ENCODE data around the gene BSCL2.
"Not testable (repeated sequence)": the region's sequence is repeated elsewhere in the genome, so short reads cannot be mapped to it uniquely, and the experiment has no call there.

BSCL2 gene

DNA sequence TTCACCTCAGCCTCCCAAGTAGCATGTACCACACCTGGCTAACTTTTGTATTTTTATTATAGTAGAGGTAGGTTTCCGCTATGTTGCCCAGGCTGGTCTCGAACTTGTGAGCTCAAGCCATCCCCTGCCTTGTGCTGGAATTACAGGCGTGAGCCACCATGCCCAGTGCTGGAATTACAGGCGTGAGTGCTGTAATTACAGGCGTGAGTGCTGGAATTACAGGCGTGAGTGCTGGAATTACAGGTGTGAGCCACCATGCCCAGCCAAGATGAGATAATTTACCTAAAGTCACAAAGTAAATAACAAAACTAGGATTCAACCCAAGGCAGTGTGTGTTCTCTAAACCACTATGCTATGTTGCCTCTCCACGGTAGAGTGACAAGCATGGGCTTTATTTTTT, 24.7 kb downstream of the BSCL2 start:
- DNase-seq = no peak

DNA sequence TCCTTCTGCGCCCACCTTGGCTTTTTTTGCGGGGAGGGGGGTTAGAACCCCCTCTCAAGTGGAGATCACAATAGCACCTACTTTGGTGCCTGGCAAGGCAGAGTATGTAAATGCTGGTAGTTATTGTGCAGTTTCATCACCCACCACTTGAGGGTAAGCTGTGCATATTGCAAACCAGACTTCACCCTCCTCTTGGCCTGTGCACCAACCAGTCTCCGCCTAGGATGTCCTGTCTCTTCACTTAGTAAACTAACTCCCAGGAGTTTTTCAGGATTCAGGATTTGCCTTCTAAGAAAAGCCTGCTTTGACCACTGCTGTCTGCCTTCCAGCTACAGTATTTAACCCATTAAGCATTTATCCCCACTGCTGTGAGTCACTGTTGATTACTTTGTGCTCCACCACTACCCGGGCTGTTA, 26.4 kb downstream of the BSCL2 start:
- peak; percentile 66 for DNase-seq

DNA sequence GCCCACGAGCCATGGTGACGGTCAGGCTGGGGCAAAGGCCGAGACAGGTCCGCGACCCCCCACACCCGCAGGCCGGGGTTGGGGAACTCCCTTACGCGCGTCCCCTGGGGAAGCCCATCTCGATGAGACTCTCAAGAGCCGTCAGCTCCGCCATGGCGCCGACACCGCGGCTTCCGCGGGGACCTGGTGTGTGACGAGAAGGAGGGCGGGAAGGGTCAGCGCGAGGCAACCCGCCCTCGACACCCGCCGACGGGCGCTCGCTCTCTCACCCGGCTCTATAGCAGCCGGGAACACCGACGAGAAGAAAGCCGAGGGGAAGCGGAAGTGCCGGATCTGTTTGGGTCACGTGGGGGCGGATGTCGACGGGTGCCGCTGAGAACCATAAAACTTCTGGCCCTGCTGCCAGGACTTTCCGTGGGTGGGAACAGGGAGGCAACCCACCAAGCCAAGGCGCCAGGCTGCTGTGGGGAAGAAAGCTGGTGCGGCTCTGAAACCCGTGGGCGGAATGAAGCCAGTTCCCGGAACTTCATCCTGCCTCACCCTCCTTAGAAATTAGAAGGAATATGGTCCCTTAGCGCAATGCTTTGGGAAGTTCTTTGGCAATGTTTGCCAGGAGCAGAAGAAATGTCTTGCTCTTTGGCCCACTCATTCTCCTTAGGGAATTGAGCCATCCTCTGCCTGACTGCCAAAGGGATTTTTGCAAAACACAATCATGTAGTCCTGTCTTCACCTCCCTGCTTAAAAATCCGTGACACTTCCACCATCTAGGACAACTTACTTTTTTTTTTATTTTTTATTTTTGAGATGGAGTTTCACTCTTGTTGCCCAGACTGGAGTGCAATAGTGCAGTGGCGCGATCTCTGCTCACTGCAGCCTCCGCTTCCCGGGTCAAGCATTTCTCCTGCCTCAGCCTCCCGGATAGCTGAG, 28.2 kb downstream of the BSCL2 start, which contains the start of gene UBXN1:
Gene UBXN1 (minus strand): TSS at position 304 of the 927 bp plus-strand sequence. CDS start 150 bp downstream, at position 154.
- DNase-seq = peak; percentile 89

DNA sequence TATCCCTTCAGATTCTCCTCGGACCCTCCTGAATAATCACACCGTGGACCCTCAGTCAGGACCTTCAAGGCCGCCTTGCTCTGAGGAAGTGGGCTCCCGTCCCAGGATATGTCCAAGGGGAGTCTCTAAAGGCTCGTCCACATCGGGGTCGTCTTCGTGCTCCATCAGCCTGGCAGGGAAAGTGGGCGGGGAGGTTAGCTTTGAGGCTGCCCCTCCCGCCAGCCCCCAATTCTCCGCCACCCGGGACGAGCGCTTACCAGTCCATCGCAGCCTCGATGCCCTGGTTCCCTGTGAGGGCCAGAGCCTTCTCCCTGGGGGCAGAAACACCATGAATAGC, 28.8 kb downstream of the BSCL2 start:
- no peak for DNase-seq

DNA sequence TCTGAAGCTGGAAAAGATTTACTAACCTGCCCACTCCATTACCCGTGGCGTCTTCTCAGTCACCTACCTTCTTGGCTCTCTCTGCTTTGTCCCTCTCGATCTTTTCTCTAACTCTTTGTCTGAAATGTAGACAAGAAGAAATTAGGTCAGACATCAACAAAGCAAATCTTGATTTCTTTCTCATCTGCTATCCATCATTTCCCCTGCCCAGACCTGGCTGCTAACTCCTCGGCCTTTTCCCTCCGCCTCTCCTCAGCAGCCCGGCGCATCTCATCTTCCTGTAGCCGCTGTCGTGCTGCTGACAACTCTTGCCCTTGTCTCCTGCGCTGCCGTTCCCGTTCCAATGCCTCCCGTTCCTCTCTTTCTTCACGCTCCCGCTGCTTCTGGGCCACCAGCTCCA, 29.5 kb downstream of the BSCL2 start:
- DNase-seq = no peak

DNA sequence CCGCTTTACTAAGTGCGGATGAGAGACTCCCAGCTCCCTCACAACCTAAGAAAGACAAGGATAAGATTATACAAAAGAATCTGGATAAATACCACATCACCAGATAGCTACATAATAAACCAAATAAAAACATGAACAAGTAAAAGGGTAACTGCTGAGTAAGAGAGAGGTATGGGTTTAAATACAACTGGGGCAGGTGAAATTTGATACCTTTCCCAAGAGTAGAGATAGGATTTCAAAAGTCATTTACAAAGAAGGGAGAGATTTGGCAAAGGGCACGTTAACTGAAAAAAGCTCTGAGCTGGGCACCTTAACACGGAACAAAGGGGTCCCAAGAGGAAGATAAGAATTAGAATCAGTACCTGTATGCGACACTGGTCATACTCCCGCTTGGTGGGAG, 30.1 kb downstream of the BSCL2 start:
- DNase-seq = no peak

DNA sequence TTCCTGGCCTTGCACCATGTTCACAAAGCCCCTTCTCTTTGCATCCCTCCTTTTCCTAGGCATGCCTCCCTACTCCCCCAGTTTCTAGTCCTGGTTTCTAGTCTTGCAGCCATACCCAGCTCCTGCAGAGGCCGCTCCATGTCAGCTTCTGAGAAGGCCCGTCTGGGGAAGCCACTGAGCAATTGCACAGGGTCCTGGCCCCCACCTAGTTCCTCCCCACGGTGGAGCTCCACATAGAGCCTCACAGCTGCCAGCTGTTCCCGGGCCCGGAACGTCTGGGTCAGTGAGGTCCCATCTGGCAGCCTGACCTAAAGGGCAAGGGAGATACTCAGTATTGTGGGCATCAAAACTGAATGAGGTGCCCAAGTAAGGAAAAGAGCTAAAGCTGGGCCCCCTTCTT, 30.5 kb downstream of the BSCL2 start:
- no peak for DNase-seq

DNA sequence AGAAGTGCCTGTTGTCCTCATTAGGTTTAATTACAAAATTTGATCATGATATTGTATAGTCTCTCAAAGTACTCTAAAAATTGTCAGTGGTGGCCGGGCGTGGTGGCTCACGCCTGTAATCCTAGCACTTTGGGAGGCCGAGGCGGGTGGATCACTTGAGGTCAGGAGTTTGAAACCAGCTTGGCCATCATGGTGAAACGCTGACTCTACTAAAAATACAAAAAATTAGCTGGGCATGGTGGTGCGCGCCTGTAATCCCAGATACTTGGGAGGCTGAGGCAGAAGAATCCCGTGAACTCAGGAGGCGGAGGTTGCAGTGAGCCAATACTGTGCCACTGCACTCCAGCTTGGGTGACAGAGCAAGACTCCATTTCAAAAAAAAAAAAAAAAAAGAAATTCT, 31.8 kb downstream of the BSCL2 start:
- DNase-seq = not testable (repeated sequence)

DNA sequence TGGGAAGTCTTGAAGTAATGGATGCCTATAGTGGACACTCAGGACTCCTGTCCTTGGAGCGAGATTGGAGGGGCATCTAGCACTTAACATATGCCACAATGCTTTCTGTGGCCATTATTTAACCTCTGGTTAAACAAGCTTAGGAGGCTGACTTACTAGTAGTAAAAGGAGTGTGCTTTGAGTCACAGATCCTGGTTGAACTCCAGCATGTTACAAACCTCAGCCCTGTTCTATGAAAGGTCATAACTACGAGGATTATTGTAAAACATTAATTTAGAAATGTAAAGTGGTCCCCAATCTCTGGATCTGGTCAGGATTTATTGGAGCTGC, 34.1 kb downstream of the BSCL2 start:
- no peak for DNase-seq

DNA sequence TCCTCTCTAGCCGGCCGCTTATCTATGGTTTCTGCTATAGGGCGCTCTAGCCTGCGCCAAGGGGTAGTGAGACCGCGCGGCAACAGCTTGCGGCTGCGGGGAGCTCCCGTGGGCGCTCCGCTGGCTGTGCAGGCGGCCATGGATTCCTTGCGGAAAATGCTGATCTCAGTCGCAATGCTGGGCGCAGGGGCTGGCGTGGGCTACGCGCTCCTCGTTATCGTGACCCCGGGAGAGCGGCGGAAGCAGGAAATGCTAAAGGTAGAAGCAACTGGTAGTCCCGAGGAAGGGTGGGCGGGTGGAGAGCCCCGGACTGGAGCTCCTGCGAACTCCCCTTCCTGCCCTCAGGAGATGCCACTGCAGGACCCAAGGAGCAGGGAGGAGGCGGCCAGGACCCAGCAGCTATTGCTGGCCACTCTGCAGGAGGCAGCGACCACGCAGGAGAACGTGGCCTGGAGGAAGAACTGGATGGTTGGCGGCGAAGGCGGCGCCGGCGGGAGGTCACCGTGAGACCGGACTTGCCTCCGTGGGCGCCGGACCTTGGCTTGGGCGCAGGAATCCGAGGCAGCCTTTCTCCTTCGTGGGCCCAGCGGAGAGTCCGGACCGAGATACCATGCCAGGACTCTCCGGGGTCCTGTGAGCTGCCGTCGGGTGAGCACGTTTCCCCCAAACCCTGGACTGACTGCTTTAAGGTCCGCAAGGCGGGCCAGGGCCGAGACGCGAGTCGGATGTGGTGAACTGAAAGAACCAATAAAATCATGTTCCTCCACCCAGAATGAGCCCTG, 35.4 kb downstream of the BSCL2 start, which contains the start of the genes LBHD1 and UQCC3:
Gene LBHD1 (minus strand): TSS at position 660 of the 782 bp plus-strand sequence. CDS start 2,236 bp downstream, outside the sequence.
Gene UQCC3 (plus strand): TSS at position 66 of the 782 bp plus-strand sequence. CDS start 73 bp downstream, at position 139.
- DNase-seq = peak; percentile 84

DNA sequence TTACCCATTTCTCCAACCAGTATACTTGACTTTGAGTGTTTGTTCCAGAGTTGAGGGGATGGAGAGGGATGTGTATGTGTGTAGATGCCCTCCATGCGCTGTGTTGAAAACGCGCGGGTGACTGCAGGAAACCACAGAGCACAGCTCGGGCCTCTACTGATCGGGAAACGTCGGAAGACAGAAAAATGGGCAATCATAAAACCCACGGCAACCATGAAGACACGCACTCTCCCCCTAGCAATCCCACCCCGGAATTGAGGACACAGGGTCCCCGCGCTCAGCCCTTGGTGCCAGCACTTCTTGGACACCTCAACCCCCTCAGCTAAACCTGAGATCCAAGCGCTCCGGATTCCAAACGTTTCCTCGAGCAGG, 36.0 kb downstream of the BSCL2 start:
- DNase-seq = no peak

DNA sequence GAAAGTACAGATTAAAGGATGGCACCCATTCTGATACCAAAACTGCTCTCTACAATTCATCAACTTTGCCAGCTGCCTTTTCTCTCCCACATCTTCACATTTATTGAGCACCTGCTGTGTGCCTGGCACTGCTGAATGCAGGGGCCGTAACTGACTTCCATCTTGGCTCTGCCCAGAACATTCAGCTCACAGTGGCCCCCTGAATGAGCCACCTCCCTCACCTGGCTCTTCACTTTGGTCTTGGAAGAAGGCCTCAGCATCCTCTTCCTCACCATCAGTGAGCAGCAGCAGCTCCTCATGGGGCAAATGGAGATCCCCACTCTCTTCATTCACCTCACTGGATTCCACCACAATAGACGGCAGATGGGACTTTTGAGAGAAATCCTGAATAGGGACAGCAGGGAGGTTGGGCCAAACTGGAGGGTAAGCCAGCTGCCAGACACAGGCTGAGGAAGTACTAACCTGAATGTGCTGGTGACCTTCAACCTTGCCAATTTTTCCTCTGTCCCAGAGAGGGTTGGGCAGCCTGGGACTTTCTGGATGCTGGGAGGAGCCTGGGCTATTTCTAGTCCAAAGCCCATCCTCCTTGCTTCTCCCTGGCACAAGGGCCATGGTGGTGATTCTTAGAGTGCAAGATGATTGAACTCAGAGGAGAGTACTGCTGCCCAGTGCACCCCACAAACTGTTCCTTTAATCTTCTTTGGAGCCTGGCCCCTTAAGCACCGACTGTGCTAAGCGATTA, 37.6 kb downstream of the BSCL2 start:
- no peak for DNase-seq

DNA sequence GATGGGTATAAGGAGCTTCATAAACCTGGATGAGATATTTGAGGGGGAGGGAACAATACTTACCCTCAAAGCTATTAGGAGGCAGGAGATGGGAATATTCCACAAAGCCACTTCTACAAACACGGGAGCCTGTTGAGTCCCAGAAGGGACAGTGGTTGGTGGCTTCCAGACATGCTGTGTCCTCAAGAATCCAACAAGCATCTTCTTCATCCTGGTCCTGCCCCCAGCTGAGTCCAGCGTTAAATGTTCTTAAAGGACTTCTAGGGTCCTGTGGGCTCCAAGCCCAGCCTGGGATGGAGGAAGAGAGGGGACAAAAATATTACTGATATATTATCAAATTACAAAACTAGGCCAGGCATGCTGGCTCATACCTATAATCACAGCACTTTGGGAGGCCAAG, 39.8 kb downstream of the BSCL2 start:
- no peak for DNase-seq

DNA sequence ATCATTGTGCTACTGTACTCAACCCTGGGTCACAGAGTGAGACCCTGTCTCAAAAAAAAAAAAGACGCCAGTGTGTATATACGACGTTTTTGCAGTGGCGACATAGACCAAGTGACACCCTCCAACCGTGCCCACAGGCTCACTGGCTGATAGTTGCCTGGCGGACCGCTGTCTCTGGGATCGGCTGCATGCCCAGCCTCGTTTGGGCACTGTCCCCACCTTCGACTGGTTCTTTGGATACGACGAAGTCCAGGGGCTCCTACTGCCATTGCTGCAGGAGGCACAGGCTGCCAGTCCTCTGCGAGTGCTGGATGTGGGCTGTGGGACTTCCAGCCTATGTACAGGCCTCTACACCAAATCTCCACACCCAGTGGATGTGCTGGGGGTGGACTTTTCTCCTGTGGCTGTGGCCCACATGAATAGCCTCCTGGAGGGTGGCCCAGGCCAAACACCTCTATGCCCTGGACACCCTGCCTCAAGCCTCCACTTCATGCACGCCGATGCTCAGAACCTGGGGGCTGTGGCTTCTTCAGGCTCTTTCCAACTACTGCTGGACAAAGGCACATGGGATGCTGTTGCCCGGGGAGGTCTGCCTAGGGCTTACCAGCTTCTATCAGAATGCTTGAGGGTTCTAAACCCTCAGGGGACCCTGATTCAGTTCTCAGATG, 40.8 kb downstream of the BSCL2 start:
- no peak for DNase-seq

DNA sequence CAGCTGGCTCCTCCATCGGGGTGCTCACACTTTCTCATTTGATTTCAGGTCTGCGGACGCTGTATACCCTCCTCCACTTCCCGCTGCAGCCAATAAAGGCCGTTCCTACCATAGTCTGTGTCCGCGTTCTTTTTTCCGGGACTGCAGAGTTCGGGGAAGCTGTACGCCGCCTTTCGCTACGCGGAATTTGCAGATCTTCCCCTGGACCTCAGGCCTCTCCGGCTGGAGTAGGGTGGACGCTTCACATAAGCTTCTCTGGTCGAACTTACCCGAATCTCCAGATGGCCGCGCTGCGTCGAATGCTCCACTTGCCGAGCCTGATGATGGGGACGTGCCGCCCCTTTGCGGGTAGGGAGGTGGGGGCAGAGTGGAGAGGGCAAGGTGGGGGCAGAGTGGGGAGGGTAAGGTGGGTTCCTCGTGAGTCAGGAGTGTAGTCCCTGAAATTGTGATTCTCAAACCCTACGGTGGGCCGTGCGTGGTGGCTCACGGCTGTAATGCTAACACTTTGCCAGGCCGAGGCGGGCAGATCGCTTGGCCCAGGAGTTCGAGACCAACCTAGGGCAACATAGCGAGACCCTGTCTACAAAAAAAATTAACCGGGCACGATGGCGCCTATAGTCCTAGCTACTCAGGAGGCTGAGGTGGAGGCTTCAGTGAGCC, 41.5 kb downstream of the BSCL2 start:
- peak; percentile 72 for DNase-seq

DNA sequence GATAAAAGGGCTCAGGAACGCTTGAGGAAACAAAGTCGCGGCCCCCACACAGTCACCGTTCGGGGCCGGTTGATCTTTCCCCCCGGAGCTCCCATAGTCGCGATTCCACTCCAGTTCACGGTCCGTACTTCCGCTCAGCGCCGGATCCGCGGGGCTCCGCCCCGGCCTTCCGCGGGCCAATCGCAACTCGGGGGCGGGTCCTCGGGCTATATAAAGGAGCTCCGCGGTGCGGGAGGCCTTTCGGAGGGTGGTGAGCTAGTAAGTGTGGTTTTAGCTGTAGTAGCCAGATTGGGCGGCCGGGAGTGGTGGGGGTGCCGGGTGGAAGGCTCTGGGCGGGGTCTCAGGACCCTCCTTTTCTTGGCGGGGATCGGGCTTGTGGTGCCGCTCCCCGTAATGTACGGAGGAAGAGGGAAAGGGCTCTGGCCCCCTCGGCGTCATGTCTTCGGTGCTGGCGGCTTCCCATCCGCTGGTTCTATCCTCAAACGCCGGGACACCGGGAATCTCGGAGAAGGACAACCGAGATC, 42.1 kb downstream of the BSCL2 start, which contains the start of the genes C11orf98 and CSKMT:
Gene C11orf98 (minus strand): TSS at position 136 of the 524 bp plus-strand sequence. CDS start 41 bp downstream, at position 95.
Gene CSKMT (plus strand): TSS at position 238 of the 524 bp plus-strand sequence. CDS start 568 bp downstream, outside the sequence.
- peak; percentile 97 for DNase-seq

DNA sequence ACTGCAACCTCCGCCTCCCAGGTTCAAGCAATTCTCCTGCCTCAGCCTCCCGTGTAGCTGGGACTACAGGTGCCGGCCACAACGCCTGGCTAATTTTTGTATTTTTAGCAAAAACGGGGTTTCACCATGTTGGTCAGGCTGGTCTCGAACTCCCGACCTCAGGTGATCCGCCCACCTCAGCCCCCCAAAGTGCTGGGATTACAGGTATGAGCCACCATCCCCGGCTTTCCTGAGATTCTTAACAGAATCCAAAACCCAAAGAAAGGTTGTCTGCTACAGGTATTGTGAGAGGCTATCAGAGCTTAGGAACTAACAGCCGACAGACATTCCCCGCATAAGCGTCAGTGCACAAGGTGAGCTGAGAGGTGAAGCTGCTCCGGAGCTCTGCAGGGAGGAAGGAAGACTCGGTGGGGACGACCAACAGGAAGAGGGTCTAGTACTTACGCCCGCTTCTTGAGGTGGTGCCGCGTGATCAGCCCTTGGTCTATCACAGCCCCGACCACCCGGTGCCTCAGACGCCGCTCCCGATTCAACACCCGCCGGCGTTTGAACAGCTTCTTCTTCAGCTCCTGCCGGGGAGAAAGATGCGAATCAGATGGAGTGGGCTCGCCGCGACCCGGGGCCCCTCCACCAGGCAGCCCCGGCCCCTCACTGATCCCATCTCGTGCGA, 42.7 kb downstream of the BSCL2 start:
- peak; percentile 70 for DNase-seq

DNA sequence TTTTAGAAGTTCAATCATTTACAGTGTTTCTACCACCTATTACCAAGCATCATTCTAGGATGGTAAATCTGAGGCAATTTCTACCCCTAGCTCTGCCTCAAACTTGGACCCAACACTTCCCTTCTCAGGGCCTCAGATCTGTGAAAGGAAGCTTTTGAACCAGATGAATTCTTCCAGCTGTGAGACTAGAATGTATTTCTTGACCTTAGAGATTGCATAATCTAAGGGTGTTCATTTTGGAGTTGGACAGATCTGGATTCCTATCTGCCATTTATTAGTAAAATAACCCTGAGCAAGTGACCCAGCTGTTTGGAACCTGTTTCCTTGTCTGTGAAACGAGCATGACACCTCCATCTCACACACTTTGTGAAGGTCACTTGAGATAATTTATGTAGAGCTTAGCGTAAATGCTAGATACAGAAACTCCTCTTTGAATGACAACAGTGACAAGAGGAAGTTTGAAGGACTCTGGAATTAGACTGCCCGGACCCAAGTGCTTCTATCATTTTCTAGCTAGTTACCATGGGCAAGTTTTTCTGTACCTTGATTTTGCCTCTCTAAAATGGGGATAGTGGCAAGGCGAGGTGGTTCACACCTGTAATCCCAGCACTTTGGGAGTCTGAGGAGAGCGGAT, 50.3 kb downstream of the BSCL2 start:
- no peak for DNase-seq

DNA sequence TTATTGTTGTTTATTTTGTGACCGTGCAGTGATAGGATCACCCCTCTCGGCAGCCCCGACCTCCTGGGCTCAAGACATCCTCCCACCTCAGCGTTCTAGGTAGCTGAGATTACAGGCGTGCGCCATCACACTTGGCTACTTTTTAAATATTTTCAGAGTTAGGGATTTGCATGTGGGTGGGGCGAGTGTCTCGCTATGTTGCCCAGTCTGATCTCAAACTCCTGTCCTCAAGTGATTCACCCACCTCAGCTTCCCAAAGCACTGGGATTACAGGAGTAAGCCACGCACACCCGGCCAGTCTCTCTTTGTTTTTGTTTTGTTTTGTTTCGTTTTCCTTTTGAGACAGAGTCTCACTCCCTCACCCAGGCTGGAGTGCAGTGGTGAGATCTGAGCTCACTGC, 52.9 kb downstream of the BSCL2 start:
- no peak for DNase-seq
